Measurements from ENCODE around the gene MTO1. TPM values are rescaled to one million over a fixed set of nuclear protein-coding genes. Genes with fewer than 3 reads are reported as not detected.

Gene MTO1
- total RNA-seq, 4 donors from 2014 or later, result 29.2 to 115 (median 43.0) TPM

DNA sequence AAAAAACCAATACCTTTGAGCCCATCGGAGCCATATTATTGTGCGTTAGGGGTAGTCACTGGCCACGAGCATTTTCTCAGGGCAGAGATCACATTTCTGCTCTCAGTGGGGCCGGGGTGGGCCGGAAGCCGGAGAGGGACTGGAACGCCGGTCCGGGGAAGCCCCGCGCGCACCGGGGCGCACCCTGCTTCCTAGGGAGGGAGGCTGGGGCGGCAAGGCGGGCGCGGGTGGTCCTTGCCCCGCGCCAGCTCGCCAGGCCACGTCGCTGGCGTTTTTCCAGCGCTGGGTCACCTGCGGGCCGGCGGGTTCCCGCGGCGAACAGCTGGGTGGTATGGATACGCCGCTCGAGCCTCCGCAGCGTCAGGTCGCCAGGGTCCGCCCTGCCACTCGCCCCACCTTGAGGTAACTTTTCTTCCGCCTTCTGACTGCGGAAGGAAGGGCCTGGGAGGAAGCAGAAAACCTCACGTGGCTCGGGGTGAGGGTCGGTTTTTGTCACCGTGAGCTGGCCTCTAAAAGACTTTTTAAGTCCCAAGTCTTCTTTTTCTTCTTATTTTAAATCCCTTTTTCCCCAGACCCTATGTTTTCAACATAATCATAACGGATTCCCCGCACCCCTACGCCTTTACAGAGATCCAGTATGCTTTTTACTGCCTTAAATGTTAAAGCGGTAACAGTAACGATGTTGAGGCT lies 62.0 kb downstream of the MTO1 start:
- Histone ChIP-seq H3K9me3 (no peaks in the 10 kb centered on the region), H3K4me3 (peak overlapping the region; percentile 55 to 85 (median 78)), H3K36me3 (peaks cover 0 to 12% (median 0%) of the 10 kb centered on the region in 3 donors), H3K27ac (peak overlapping the region; percentile 90 to 100 (median 96)), H3K27me3 (no peaks in the 10 kb centered on the region), H3K4me1 (peaks cover 0 to 14% (median 7%) of the 10 kb centered on the region in 4 donors)
- TF ChIP-seq, protein P1, sequence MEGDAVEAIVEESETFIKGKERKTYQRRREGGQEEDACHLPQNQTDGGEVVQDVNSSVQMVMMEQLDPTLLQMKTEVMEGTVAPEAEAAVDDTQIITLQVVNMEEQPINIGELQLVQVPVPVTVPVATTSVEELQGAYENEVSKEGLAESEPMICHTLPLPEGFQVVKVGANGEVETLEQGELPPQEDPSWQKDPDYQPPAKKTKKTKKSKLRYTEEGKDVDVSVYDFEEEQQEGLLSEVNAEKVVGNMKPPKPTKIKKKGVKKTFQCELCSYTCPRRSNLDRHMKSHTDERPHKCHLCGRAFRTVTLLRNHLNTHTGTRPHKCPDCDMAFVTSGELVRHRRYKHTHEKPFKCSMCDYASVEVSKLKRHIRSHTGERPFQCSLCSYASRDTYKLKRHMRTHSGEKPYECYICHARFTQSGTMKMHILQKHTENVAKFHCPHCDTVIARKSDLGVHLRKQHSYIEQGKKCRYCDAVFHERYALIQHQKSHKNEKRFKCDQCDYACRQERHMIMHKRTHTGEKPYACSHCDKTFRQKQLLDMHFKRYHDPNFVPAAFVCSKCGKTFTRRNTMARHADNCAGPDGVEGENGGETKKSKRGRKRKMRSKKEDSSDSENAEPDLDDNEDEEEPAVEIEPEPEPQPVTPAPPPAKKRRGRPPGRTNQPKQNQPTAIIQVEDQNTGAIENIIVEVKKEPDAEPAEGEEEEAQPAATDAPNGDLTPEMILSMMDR (IDR thresholded peaks at IDR 0.05), result peak in 1 of 6 experiments; percentile 9
- peak; percentile 69 to 83 for TF ChIP-seq POLR2A (IDR thresholded peaks at IDR 0.05)
- DNase-seq, result peak; percentile 78 to 91 (median 88)

DNA sequence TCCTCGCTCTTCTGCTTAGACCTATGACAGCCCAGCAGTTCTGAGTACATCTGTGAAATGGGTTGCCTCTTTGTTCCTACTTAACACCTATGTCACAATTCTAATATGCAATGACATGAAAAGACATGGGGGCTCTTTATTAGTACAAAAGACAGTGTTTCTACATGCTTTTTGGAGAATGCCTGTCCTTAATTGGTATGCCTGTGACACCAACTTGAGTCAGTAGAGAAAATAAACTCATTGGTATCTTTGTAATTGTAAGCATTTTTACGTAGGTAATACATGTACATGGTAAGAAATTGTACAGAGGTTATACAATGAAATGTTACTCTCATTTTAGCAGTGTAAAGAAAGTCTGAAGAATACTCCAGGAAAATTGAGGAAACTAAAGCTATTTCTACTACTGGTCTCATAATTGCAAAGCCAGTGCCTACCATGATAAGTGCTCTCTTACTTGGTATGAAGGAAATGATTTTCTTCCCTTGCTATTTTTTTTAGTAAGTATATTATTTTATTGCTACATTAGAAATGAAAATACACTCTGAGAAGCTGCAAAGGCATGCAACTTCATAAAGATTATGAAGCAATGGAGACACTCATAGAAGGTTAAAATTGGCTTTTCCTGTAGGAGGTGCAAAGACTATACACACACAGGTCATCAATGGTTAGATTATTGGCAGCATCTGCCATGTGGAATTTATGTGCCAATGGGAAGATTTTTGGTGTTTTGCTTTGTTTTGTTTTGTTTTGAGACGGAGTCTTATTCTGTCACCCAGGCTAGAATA lies 64.2 kb downstream of the MTO1 start:
- H3K4me1 ChIP-seq, result peaks cover 0 to 7% (median 2%) of the 10 kb centered on the region in 4 donors
- no peak for TF ChIP-seq POLR2A (IDR thresholded peaks at IDR 0.05)
- TF ChIP-seq, protein P1 (IDR thresholded peaks at IDR 0.05), result no peak
- H3K9me3 ChIP-seq, result no peaks in the 10 kb centered on the region
- H3K4me3 ChIP-seq, result no peak overlapping the region
- H3K27ac ChIP-seq, result no peak overlapping the region
- H3K27me3 ChIP-seq, result no peaks in the 10 kb centered on the region
- H3K36me3 ChIP-seq, result no peaks in the 10 kb centered on the region
- DNase-seq, result no peak

DNA sequence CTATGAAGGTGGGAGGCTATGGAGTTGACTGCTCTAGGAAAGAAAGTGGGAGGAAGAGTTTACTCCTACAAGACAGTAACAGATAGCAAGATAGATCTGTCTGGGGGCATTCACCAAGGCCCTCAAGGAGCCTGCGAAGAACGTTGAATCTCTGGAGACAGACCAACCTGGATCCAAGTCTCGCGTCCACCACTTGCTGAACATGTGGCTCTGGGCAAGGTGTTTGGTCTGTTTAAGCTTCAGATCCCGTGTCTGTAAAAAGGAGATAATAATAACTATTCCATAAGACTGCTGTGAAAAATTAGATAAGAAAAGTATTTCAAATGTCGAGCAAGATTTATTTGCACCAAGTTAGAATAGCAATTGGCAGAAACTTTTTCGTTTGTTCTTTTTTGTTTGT lies 67.4 kb downstream of the MTO1 start:
- DNase-seq, result no peak
- no peaks in the 10 kb centered on the region for H3K36me3 ChIP-seq
- no peak overlapping the region for H3K4me3 ChIP-seq
- TF ChIP-seq, protein P1 (IDR thresholded peaks at IDR 0.05), result no peak
- TF ChIP-seq POLR2A (IDR thresholded peaks at IDR 0.05), result no peak
- no peak overlapping the region for H3K27ac ChIP-seq
- no peaks in the 10 kb centered on the region for H3K27me3 ChIP-seq
- no peaks in the 10 kb centered on the region for H3K4me1 ChIP-seq
- no peaks in the 10 kb centered on the region for H3K9me3 ChIP-seq

DNA sequence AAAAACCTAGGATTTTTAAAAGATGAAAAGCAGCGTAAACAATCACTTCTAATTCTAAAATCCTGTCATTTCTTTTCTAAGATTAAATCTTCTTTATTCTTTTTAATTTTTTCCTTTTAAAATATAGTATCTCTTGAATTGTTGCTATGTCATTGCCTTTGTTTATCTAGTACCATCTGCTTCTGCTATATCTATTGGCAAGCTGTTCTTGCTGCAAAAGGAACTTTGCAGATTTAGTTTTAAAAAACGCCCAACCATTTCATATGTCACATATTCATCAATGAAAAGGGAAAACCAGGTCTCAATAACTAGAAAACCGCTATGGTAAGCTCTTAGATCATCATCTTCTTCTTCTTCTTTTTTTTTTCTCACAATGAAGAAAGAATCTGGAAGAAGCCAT lies 70.8 kb downstream of the MTO1 start:
- no peak for DNase-seq
- no peaks in the 10 kb centered on the region for H3K9me3 ChIP-seq
- H3K4me1 ChIP-seq, result no peaks in the 10 kb centered on the region
- no peak overlapping the region for H3K27ac ChIP-seq
- no peaks in the 10 kb centered on the region for H3K27me3 ChIP-seq
- TF ChIP-seq, protein P1 (IDR thresholded peaks at IDR 0.05), result no peak
- no peak for TF ChIP-seq POLR2A (IDR thresholded peaks at IDR 0.05)
- no peaks in the 10 kb centered on the region for H3K36me3 ChIP-seq
- no peak overlapping the region for H3K4me3 ChIP-seq

DNA sequence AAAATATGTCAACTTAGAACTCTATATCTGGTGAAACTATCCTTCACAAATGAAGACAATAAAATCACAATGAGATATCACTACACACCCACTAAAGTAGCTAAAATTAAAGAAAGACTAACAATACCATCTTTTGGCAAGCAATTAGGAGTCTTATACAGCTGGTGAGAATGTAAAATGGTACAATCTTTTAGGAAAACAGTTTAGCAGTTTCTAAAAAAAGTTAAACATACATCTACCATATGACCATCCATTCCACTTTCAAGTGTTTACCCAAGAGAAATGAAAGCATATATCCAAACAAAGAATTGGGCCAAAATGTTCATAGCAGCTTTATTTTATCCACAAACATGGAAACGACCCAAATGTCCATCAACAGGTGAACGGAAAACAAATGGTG lies 73.1 kb downstream of the MTO1 start:
- Histone ChIP-seq H3K27me3 (no peaks in the 10 kb centered on the region), H3K4me1 (no peaks in the 10 kb centered on the region), H3K27ac (no peak overlapping the region), H3K36me3 (no peaks in the 10 kb centered on the region), H3K9me3 (no peaks in the 10 kb centered on the region), H3K4me3 (no peak overlapping the region)
- DNase-seq, result no peak
- TF ChIP-seq, protein P1 (IDR thresholded peaks at IDR 0.05), result no peak
- no peak for TF ChIP-seq POLR2A (IDR thresholded peaks at IDR 0.05)
